Measurements from ENCODE around the gene TRIM62. TPM values are rescaled to one million over a fixed set of nuclear protein-coding genes. Genes with fewer than 3 reads are reported as not detected.

Gene TRIM62
- total RNA-seq (1 to 10 TPM; 4.2 to 6.7 TPM), polyA plus RNA-seq (1 to 10 TPM; 2.6 to 4.4 TPM)
- long read RNA-seq, donor 1, partial matches to known transcripts = 0 of 3 reads
- long read RNA-seq, donor 1, other reads (novel, unspliced or antisense) = 0 of 3 reads
- long read RNA-seq, donor 2 = 0 reads
- long read RNA-seq, donor 3, partial matches to known transcripts = 0 of 1 reads
- long read RNA-seq, donor 3, other reads (novel, unspliced or antisense) = 0 of 1 reads
- long read RNA-seq, donor 4, partial matches to known transcripts = 20 of 20 reads
- long read RNA-seq, donor 4, other reads (novel, unspliced or antisense) = 0 of 20 reads
- long read RNA-seq, donor 5, partial matches to known transcripts = 107 of 119 reads
- long read RNA-seq, donor 5, other reads (novel, unspliced or antisense) = 12 of 119 reads

GRCh38 chr1:33181921-33182341 lies at the start of gene TRIM62:
TRIM62 (minus strand) TSS chr1:33182043; CDS start chr1:33181432, 611 bp downstream.
- no peaks in the 10 kb centered on the region for H3K27me3 ChIP-seq (ENCODE audit: control insufficient read depth in 3 of 3, insufficient read depth in 3 of 3, low read length in 2 of 3)
- 1 to 2% methylated on average over 14 to 35 of the region's 35 CpGs for WGBS, 2 donors
- no peaks in the 10 kb centered on the region for H3K36me3 ChIP-seq (ENCODE audit: control insufficient read depth in 4 of 4, insufficient read depth in 4 of 4, low read length in 4 of 4)
- peak; percentile 93 to 97 (median 95) for DNase-seq
- peaks cover 0 to 24% (median 8%) of the 10 kb centered on the region in 5 donors for H3K4me1 ChIP-seq (ENCODE audit: control insufficient read depth in 5 of 5, insufficient read depth in 5 of 5, low read length in 5 of 5)
- peak within 1 kb of the TSS; percentile 74 for H3K4me3 ChIP-seq
- H3K27ac ChIP-seq (ENCODE audit: low read depth in 1 of 2, low read length in 1 of 2) = peak within 1 kb of the TSS in 1 of 2 donors; percentile 68
- H3K9ac ChIP-seq (ENCODE audit: insufficient read depth in 1 of 2, low read length in 2 of 2) = no peak within 1 kb of the TSS
- no peak for TF ChIP-seq CTCF (IDR thresholded peaks at IDR 0.05; ENCODE audit: control extremely low read depth, extremely low read depth)
- H3K9me3 ChIP-seq (ENCODE audit: control insufficient read depth in 4 of 4, insufficient read depth in 3 of 4, low read length in 3 of 4) = no peaks in the 10 kb centered on the region
- ATAC-seq (ENCODE audit: insufficient read depth, low FRiP score) = peak; percentile 92

GRCh38 chr1:33231166-33231565 lies 49.3 kb upstream of the TRIM62 start:
- H3K4me3 ChIP-seq = no peak overlapping the region
- ATAC-seq (ENCODE audit: insufficient read depth, low FRiP score) (no peak), DNase-seq (no peak)
- 93 to 94% methylated on average over 7 of the region's 7 CpGs for WGBS, 2 donors
- no peaks in the 10 kb centered on the region for H3K9me3 ChIP-seq (ENCODE audit: control insufficient read depth in 4 of 4, insufficient read depth in 3 of 4, low read length in 3 of 4)
- H3K4me1 ChIP-seq (ENCODE audit: control insufficient read depth in 5 of 5, insufficient read depth in 5 of 5, low read length in 5 of 5) = peaks cover 0 to 17% (median 5%) of the 10 kb centered on the region in 5 donors
- no peaks in the 10 kb centered on the region for H3K36me3 ChIP-seq (ENCODE audit: control insufficient read depth in 4 of 4, insufficient read depth in 4 of 4, low read length in 4 of 4)
- H3K27me3 ChIP-seq (ENCODE audit: control insufficient read depth in 3 of 3, insufficient read depth in 3 of 3, low read length in 2 of 3) = no peaks in the 10 kb centered on the region
- no peak for TF ChIP-seq CTCF (IDR thresholded peaks at IDR 0.05; ENCODE audit: control extremely low read depth, extremely low read depth)
- no peak overlapping the region for H3K9ac ChIP-seq (ENCODE audit: insufficient read depth in 1 of 2, low read length in 2 of 2)
- no peak overlapping the region for H3K27ac ChIP-seq (ENCODE audit: low read depth in 1 of 2, low read length in 1 of 2)

GRCh38 chr1:33228935-33229487 lies 47.2 kb upstream of the TRIM62 start:
- Histone ChIP-seq H3K27me3 (ENCODE audit: control insufficient read depth in 3 of 3, insufficient read depth in 3 of 3, low read length in 2 of 3) (no peaks in the 10 kb centered on the region), H3K9me3 (ENCODE audit: control insufficient read depth in 4 of 4, insufficient read depth in 3 of 4, low read length in 3 of 4) (peaks cover 0 to 2% (median 0%) of the 10 kb centered on the region in 4 donors), H3K9ac (ENCODE audit: insufficient read depth in 1 of 2, low read length in 2 of 2) (no peak overlapping the region), H3K36me3 (ENCODE audit: control insufficient read depth in 4 of 4, insufficient read depth in 4 of 4, low read length in 4 of 4) (no peaks in the 10 kb centered on the region), H3K4me3 (no peak overlapping the region), H3K27ac (ENCODE audit: low read depth in 1 of 2, low read length in 1 of 2) (peak overlapping the region in 1 of 2 donors; percentile 33), H3K4me1 (ENCODE audit: control insufficient read depth in 5 of 5, insufficient read depth in 5 of 5, low read length in 5 of 5) (peaks cover 0 to 8% (median 3%) of the 10 kb centered on the region in 5 donors)
- no peak for TF ChIP-seq CTCF (IDR thresholded peaks at IDR 0.05; ENCODE audit: control extremely low read depth, extremely low read depth)
- WGBS, 2 donors = 25 to 31% methylated on average over 5 of the region's 5 CpGs
- ATAC-seq (ENCODE audit: insufficient read depth, low FRiP score) = no peak
- DNase-seq = peak; percentile 59 to 93 (median 88)
